KOPT-K1 (cell line): Measurements from ENCODE around the gene DEPDC1.

Source experiments
- H3K27ac ChIP-seq: fragments of 200-600 bp; sonication (generic); 2 replicates; pipeline ENCODE4 v1.5.1; 2016; ENCODE audit warnings: antibody characterized with exemption, mild to moderate bottlenecking, low read depth, low read length; ENCODE audit not compliant: poor library complexity, severe bottlenecking
- H3K36me3 ChIP-seq: fragments of 200-600 bp; sonication (generic); 2 replicates; pipeline ENCODE4 v1.5.1; 2017; ENCODE audit warnings: antibody characterized with exemption, mild to moderate bottlenecking, low read length, moderate library complexity; ENCODE audit not compliant: insufficient read depth
- H3K9me3 ChIP-seq: fragments of 200-600 bp; sonication (generic); 2 replicates; pipeline ENCODE4 v1.5.1; 2017; ENCODE audit warnings: antibody characterized with exemption, low read length, mild to moderate bottlenecking; ENCODE audit not compliant: insufficient read depth, poor library complexity, severe bottlenecking

Gene DEPDC1, protein sequence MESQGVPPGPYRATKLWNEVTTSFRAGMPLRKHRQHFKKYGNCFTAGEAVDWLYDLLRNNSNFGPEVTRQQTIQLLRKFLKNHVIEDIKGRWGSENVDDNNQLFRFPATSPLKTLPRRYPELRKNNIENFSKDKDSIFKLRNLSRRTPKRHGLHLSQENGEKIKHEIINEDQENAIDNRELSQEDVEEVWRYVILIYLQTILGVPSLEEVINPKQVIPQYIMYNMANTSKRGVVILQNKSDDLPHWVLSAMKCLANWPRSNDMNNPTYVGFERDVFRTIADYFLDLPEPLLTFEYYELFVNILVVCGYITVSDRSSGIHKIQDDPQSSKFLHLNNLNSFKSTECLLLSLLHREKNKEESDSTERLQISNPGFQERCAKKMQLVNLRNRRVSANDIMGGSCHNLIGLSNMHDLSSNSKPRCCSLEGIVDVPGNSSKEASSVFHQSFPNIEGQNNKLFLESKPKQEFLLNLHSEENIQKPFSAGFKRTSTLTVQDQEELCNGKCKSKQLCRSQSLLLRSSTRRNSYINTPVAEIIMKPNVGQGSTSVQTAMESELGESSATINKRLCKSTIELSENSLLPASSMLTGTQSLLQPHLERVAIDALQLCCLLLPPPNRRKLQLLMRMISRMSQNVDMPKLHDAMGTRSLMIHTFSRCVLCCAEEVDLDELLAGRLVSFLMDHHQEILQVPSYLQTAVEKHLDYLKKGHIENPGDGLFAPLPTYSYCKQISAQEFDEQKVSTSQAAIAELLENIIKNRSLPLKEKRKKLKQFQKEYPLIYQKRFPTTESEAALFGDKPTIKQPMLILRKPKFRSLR

GRCh38 chr1:68496680-68497357 lies at the start of gene DEPDC1:
Gene DEPDC1, minus strand, starts transcription at chr1:68497082. Its CDS starts 83 bp downstream, at chr1:68496999.
- Histone ChIP-seq H3K9me3 (no peaks in the 10 kb centered on the region), H3K27ac (peak within 1 kb of the TSS; percentile 97), H3K36me3 (peaks cover 27% of the 10 kb centered on the region)

DNA sequence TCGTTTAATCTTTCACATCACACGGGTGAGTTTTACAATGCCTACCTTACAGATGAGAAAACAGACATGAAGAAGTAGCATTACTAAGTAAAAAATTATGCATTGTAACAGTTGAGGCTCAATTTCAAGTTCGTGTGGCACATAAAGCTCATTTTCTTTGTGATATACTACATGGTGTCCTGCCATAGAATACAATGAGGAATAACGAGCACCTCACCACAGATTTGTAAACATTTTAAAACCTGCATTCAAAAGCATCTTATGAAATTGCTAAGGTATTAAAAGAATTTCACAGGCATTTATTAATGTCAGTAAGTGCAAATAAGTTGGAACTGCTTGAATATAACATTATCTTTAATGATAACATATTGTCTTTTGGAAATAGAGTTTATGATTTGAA lies 47.8 kb upstream of the DEPDC1 start:
- Histone ChIP-seq H3K27ac (no peak overlapping the region), H3K9me3 (no peaks in the 10 kb centered on the region), H3K36me3 (no peaks in the 10 kb centered on the region)

GRCh38 chr1:68542586-68542985 lies 45.7 kb upstream of the DEPDC1 start:
- Histone ChIP-seq H3K9me3 (no peaks in the 10 kb centered on the region), H3K27ac (no peak overlapping the region), H3K36me3 (no peaks in the 10 kb centered on the region)

DNA sequence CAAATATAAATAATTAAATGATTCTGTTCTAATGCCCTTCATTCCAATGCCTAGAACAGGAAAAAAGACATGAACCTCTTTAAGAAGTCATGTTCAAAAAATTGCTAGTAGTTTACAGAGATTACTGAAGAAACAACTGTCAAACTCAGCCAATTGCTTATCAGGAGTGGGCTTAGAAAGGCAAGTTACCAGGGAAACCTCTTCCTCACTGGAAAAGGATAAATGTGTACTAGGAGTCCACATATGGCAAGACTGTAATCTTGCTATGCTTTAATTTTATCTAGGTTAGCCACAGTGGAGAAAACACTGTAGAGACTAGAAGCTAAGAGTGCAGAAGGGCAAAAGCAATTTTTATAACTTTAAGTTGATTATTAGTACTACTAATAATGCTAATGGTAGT lies 42.1 kb upstream of the DEPDC1 start:
- no peak overlapping the region for H3K27ac ChIP-seq
- H3K9me3 ChIP-seq, result no peaks in the 10 kb centered on the region
- H3K36me3 ChIP-seq, result no peaks in the 10 kb centered on the region

GRCh38 chr1:68528243-68528642 lies 31.4 kb upstream of the DEPDC1 start:
- Histone ChIP-seq H3K27ac (no peak overlapping the region), H3K36me3 (no peaks in the 10 kb centered on the region), H3K9me3 (no peaks in the 10 kb centered on the region)

GRCh38 chr1:68525781-68526180 lies 28.9 kb upstream of the DEPDC1 start:
- Histone ChIP-seq H3K27ac (no peak overlapping the region), H3K36me3 (no peaks in the 10 kb centered on the region), H3K9me3 (no peaks in the 10 kb centered on the region)

GRCh38 chr1:68521286-68521685 lies 24.4 kb upstream of the DEPDC1 start:
- Histone ChIP-seq H3K9me3 (no peaks in the 10 kb centered on the region), H3K27ac (no peak overlapping the region), H3K36me3 (no peaks in the 10 kb centered on the region)

DNA sequence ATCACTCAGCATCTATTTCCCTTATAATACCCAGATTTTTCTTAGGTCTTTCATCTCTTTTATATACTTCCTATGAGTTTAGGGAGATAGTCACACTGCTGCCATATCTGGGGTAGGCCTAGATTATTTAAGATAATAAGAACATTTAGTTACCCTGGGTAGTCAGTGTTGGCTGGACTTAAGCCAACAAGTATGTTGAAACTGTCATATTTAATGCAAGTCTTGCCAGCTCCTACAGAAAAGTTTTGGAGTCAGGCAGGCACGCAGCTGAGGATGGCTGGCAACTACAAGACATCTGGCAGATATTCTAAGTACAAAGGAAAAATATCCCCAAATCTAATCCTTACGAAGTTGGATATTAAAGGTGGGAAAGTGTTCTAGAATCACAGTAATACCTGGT lies 19.2 kb upstream of the DEPDC1 start:
- no peaks in the 10 kb centered on the region for H3K36me3 ChIP-seq
- no peaks in the 10 kb centered on the region for H3K9me3 ChIP-seq
- no peak overlapping the region for H3K27ac ChIP-seq

- Histone ChIP-seq H3K27ac (no peak overlapping the region), H3K36me3 (no peaks in the 10 kb centered on the region), H3K9me3 (no peaks in the 10 kb centered on the region)
Measured at GRCh38 chr1:68511254-68511653, 14.4 kb upstream of the DEPDC1 start.

DNA sequence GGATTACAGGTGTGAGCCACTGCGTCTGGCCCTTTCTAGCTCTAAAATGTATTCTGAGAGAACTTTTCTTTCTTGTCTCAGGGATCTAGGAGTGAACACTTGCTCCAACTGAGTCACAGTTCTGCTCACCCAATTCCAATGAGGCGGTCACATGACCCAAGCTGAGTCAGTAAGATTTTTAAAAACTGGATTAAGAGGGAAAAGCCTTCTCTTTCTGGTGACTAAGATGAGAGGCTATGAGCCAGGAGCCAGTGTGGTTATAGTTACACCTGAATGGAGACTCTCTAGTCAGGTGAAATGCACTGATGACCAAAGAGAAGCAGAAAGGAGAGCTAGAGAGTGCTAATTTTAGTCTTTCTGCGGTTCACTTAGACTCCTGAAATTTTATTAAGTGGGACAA lies 9.5 kb upstream of the DEPDC1 start:
- Histone ChIP-seq H3K9me3 (peaks cover 8% of the 10 kb centered on the region), H3K36me3 (no peaks in the 10 kb centered on the region), H3K27ac (no peak overlapping the region)

- H3K9me3 ChIP-seq, result peaks cover 8% of the 10 kb centered on the region
- H3K27ac ChIP-seq, result no peak overlapping the region
- no peaks in the 10 kb centered on the region for H3K36me3 ChIP-seq
Measured at GRCh38 chr1:68503085-68503484, 6.2 kb upstream of the DEPDC1 start.

- Histone ChIP-seq H3K27ac (peak overlapping the region; percentile 97), H3K9me3 (peaks cover 3% of the 10 kb centered on the region), H3K36me3 (peaks cover 22% of the 10 kb centered on the region)
Measured at GRCh38 chr1:68497358-68497698, 446 bp upstream of the DEPDC1 start.

DNA sequence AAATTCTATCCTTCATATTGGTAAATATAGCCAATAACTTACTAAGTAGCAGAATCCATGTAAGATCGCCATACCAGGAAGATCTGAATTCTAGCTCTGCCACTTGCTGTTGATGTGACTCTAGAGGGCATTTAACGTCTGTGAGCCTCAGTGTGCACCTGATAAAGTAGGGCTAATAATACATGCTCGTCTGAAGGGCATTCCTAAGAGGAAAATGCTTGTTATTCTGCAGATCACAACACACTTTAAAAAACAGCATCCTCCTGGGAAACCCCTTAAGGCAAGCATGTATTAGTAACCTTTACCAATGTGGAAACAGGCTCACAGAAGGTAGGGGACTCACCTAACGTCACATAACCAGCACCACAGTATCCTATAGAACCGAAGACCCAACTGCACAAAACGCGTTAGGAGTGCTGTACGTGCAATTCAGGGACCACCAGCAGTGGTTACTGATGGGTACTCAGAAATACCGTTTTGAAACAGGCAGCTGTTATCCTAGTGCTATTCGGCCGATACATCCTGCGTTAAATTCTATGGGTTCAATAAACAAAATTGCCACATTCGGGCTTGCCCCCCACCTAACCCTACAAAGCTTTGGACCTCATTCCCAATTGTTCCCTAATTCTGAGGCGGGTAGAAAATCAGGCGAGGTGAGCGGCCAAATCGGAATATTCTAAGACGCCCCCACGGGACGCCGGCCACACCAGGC lies 758 bp downstream of the DEPDC1 start:
- peaks cover 34% of the 10 kb centered on the region for H3K36me3 ChIP-seq
- H3K27ac ChIP-seq, result peak overlapping the region; percentile 97
- H3K9me3 ChIP-seq, result no peaks in the 10 kb centered on the region

DNA sequence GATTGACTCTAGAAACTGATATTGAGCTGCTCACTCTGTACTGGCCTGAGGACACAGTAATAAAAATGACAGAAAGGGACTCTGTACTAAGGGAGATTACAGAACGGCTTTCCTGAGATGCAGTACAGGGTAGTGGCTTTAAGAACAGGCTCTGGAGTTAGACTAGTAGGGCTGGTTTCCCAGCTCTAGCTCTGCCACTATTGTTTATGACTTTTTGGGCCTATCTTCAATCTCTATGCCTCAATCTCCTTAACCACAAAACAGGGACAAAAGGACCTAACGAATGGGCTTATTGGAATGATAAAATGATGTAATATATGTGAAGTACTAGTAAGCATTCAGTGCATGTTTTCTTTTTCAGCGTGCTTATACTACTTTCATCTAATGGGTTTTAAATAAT lies 1.4 kb downstream of the DEPDC1 start:
- Histone ChIP-seq H3K27ac (peak overlapping the region; percentile 97), H3K36me3 (peaks cover 40% of the 10 kb centered on the region), H3K9me3 (no peaks in the 10 kb centered on the region)

DNA sequence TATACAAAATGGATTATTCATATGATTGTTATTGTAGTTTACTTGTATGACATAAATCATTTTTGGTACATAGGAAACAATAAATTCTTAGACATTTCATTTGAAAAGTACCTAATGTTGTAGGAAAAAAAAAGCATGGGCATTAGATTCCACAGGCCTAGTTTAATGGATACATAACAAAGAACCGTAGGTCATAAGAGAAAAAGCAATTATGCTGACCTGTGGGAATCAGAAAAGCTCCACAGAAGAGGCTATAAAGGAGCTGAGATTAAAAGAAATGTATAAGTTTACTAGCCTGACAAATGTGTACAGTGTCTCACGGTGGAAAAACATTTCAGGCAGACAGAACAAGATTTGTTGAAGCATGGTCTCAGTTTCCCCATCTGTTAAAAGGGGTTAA lies 3.7 kb downstream of the DEPDC1 start:
- peaks cover 63% of the 10 kb centered on the region for H3K36me3 ChIP-seq
- no peaks in the 10 kb centered on the region for H3K9me3 ChIP-seq
- no peak overlapping the region for H3K27ac ChIP-seq
